Activated CD4-positive, alpha-beta T cell treated with anti-CD3 and anti-CD28 coated beads, Interleukin-2, amount 10 ng/mL, durations not matched to agents 7 days and 5 days (primary cell): ENCODE data around the gene EFNA5. TPM values are rescaled to one million over a fixed set of nuclear protein-coding genes. Genes with fewer than 3 reads are reported as not detected.

Experiments
- CTCF ChIA-PET: fragments of 350-600 bp; sonication (Branson Sonifier 250); formaldehyde crosslinking; loops from one replicate; lab custom pipeline; 2021; ENCODE audit warnings: antibody characterized with exemption; lab: Charles Lee
- POLR2A ChIA-PET: fragments of 350-600 bp; sonication (Branson Sonifier 250); formaldehyde crosslinking; loops from one replicate; lab custom pipeline; 2021; ENCODE audit warnings: antibody characterized with exemption; lab: Charles Lee
- DNase-seq: peaks from one replicate; pipeline ENCODE4 v3.0.0-alpha.2; 2020
- H3K27ac Mint-ChIP-seq: one replicate; pipeline ENCODE4 v1.8.0; 2021; ENCODE audit warnings: mild to moderate bottlenecking, moderate library complexity, mixed read lengths
- H3K27me3 Mint-ChIP-seq: one replicate; pipeline ENCODE4 v1.8.0; 2021; ENCODE audit warnings: mixed read lengths
- H3K36me3 Mint-ChIP-seq: one replicate; pipeline ENCODE4 v1.8.0; 2021; ENCODE audit warnings: low read depth, mixed read lengths
- H3K4me1 Mint-ChIP-seq: one replicate; pipeline ENCODE4 v1.8.0; 2021; ENCODE audit warnings: mixed read lengths
- H3K4me3 Mint-ChIP-seq: one replicate; pipeline ENCODE4 v1.8.0; 2021; ENCODE audit warnings: mild to moderate bottlenecking, moderate library complexity, mixed read lengths
- H3K9me3 Mint-ChIP-seq: one replicate; pipeline ENCODE4 v1.8.0; 2021; ENCODE audit warnings: mixed read lengths
- total RNA-seq, 2 experiments: library from RNA; stranded (reverse); gene quantifications; one replicate each; pipeline ENCODE4 v1.2.3, GENCODE V29; 2021

Gene EFNA5
- total RNA-seq, 2 experiments from 2014 or later: not detected

DNA sequence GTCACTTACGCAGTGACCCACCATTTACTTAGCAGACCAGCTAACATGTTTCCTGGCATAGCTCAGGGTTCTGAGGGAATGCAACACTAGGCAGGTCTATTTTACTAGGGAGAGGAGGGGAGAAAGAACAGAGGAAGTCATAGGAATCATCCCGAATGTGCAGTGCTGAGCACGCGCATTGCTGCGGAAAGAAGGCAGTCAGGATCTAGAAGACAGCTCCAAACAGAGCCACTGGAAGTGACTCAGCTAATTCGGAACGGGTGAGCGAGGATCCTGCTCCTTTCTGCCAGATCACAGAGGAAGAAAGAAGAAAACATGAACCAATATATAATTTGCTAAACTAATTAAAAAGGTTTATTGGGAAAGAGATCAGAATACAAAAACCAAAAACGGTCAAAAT lies 339.8 kb downstream of the EFNA5 start:
- H3K9me3 Mint-ChIP-seq: no peaks in the 10 kb centered on the region
- no peak overlapping the region for H3K27ac Mint-ChIP-seq
- no peaks in the 10 kb centered on the region for H3K4me1 Mint-ChIP-seq
- POLR2A ChIA-PET: no interaction called here
- H3K36me3 Mint-ChIP-seq: no peaks in the 10 kb centered on the region
- H3K4me3 Mint-ChIP-seq: no peak overlapping the region
- DNase-seq: no peak
- CTCF ChIA-PET: no interaction called here
- peaks cover 2% of the 10 kb centered on the region for H3K27me3 Mint-ChIP-seq

DNA sequence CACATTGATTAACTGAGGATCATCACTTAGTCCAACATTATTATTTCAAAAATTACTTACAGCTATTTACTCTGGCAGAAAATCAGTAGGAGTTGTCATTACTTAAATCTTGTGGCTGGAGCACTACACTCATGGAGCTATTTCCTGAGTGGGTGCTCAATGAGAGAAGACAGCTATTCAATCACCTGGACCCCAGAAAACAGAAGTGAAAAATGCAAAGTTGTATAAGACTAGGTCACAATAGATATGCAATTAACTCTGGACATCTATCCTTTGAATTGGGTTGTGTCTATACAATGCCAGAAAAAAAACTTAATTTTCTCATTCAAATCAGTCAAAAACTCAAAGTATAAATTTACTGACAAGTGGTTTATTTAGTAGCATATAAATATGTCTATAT lies 340.9 kb downstream of the EFNA5 start:
- H3K36me3 Mint-ChIP-seq: no peaks in the 10 kb centered on the region
- H3K4me1 Mint-ChIP-seq: no peaks in the 10 kb centered on the region
- H3K4me3 Mint-ChIP-seq: no peak overlapping the region
- no peak for DNase-seq
- H3K27me3 Mint-ChIP-seq: peaks cover 2% of the 10 kb centered on the region
- H3K27ac Mint-ChIP-seq: no peak overlapping the region
- no peaks in the 10 kb centered on the region for H3K9me3 Mint-ChIP-seq
- CTCF ChIA-PET: interaction anchor here (0.7 kb wide), 1 partner anchor 12 kb away, joined by 3 read pairs; no protein-coding TSS in a partner anchor
- POLR2A ChIA-PET: no interaction called here
